Tibial nerve (tissue), 4 donors: ENCODE measurements around the gene PLCXD3.

Experiments used
- CTCF ChIP-seq, 5 experiments: fragments of 200-600 bp in 3 of 5; fragments of 450-650 bp in 2 of 5; sonication (generic) in 3 of 5; IDR thresholded peaks; one replicate each; pipeline ENCODE4 v1.5.1; 2016 to 2019; ENCODE audit warnings: antibody characterized with exemption in 5 of 5, mild to moderate bottlenecking in 3 of 5, moderate library complexity in 2 of 5
- EP300 ChIP-seq, 2 donors: sonication (generic); formaldehyde crosslinking; IDR thresholded peaks; one replicate each; pipeline ENCODE4 v1.6.1; 2017; ENCODE audit warnings: antibody characterized with exemption in 2 of 2, mild to moderate bottlenecking in 1 of 2
- POLR2A ChIP-seq, 2 donors: fragments of 450-650 bp; IDR thresholded peaks; one replicate each; pipeline ENCODE4 v1.6.1; 2017; ENCODE audit warnings: antibody characterized with exemption in 2 of 2, mild to moderate bottlenecking in 2 of 2, moderate library complexity in 2 of 2

DNA sequence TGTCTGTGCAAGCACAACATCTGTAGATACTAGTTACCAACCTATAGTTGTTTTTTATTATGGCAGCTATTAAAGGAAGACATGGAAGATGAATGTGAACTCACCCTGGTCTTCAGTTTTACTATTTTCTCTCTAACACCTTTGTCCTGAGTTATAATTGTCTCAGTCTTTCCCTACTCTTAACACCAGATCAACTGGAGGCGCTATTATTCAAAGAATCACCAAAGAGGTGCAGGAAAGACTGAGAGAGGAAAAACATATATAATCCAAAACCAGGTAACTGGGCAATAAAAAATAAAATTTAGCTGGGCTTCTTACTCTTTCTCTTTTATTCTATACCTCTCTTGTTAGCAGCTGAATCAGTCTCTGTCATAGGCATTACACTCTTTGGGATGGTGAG is 162.8 kb downstream of the PLCXD3 start:
- TF ChIP-seq POLR2A (IDR thresholded peaks at IDR 0.05) = no peak
- TF ChIP-seq CTCF (IDR thresholded peaks at IDR 0.05) = no peak
- no peak for TF ChIP-seq EP300 (IDR thresholded peaks at IDR 0.05)
